Measurements from ENCODE around the gene ZNF365.
A peak's percentile ranks its signal among the peaks of the same experiment; 100 is the strongest.

The ZNF365 gene

GRCh38 chr10:62414359-62414758, 40.2 kb downstream of the ZNF365 start:
- peak; percentile 8 for DNase-seq (ENCODE audit: low spot score)

- DNase-seq (ENCODE audit: low spot score): no peak
Measured at GRCh38 chr10:62422068-62422590, 48.0 kb downstream of the ZNF365 start.

- DNase-seq (ENCODE audit: low spot score): no peak
Measured at GRCh38 chr10:62424026-62424425, 49.9 kb downstream of the ZNF365 start.

- DNase-seq (ENCODE audit: low spot score): no peak
Measured at GRCh38 chr10:62426086-62426485, 51.9 kb downstream of the ZNF365 start.

- DNase-seq (ENCODE audit: low spot score): no peak
Measured at GRCh38 chr10:62426600-62426999, 52.4 kb downstream of the ZNF365 start.

- DNase-seq (ENCODE audit: low spot score): no peak
Measured at GRCh38 chr10:62430881-62431280, 56.7 kb downstream of the ZNF365 start.

GRCh38 chr10:62433181-62433692, 59.1 kb downstream of the ZNF365 start:
- DNase-seq (ENCODE audit: low spot score): no peak

- DNase-seq (ENCODE audit: low spot score): no peak
Measured at GRCh38 chr10:62433901-62434300, 59.7 kb downstream of the ZNF365 start.

GRCh38 chr10:62437696-62438095, 63.5 kb downstream of the ZNF365 start:
- DNase-seq (ENCODE audit: low spot score): peak; percentile 64

GRCh38 chr10:62442006-62442405, 67.8 kb downstream of the ZNF365 start:
- DNase-seq (ENCODE audit: low spot score): no peak

GRCh38 chr10:62442894-62443669, 68.9 kb downstream of the ZNF365 start:
- no peak for DNase-seq (ENCODE audit: low spot score)

- DNase-seq (ENCODE audit: low spot score): no peak
Measured at GRCh38 chr10:62443866-62444265, 69.7 kb downstream of the ZNF365 start.

- DNase-seq (ENCODE audit: low spot score): no peak
Measured at GRCh38 chr10:62446627-62447026, 72.5 kb downstream of the ZNF365 start.

- DNase-seq (ENCODE audit: low spot score): no peak
Measured at GRCh38 chr10:62450912-62451610, 76.9 kb downstream of the ZNF365 start.

GRCh38 chr10:62451611-62451975, 77.4 kb downstream of the ZNF365 start:
- no peak for DNase-seq (ENCODE audit: low spot score)

Small RNA genes lying within 50 kb of the gene (small RNA-seq; reads per million reads assigned to genes)
- 0.13 to 2.4 reads per million in 2 experiments for gene RN7SL591P

Data from SK-N-DZ (cell line).